Panc1 (cell line): Measurements from ENCODE around the gene SPPL2A.

Experiments
- POLR2AphosphoS5 ChIP-seq: IDR thresholded peaks from 2 replicates; pipeline ENCODE4 v1.6.1; 2012; ENCODE audit warnings: mild to moderate bottlenecking, low read depth, low read length, moderate library complexity
- TF ChIP-seq, protein P1 (sequence below): fragments of 450-650 bp; IDR thresholded peaks from 2 replicates; pipeline ENCODE4 v1.5.1; 2017; ENCODE audit warnings: mild to moderate bottlenecking
- TF ChIP-seq, protein P2 (sequence below), 2 experiments: IDR thresholded peaks; 2 replicates each; pipeline ENCODE4 v1.6.1; 2011 to 2012; ENCODE audit warnings: low read depth in 2 of 2, control low read depth in 1 of 2, low read length in 1 of 2, mild to moderate bottlenecking in 1 of 2, moderate library complexity in 1 of 2; ENCODE audit not compliant: insufficient read depth in 1 of 2

DNA sequence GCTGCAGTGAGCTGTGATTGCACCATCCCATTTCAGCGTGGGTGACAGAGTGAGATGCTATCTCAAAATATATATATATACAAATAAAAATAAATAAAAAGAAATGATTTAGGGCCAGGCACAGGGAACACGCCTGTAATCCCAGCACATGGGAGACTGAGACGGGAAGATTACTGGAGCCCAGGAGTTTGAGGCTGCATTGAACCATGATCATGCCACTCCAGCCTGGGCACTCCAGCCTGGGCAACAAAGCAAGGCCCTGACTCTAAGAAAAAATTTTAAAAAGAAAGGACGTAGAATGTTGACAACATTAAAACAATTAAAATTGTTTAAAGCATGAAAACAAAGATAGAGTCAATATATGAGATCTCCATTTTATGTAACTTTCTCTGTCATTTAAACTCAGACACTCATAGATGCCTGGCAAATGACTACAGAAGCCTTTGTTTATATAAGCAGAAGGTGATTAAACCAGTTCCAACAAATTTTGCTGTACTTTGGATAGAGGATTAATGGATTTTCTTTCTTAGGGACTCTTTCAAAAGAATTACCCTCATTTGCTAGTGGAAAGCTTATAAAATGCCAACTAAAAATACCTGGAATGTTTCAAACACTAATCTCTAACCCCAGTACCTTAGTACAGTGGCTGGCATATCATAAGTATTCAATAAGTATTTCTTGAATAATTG is 68.3 kb downstream of the SPPL2A start:
- no peak for TF ChIP-seq POLR2AphosphoS5
- TF ChIP-seq, protein P1, sequence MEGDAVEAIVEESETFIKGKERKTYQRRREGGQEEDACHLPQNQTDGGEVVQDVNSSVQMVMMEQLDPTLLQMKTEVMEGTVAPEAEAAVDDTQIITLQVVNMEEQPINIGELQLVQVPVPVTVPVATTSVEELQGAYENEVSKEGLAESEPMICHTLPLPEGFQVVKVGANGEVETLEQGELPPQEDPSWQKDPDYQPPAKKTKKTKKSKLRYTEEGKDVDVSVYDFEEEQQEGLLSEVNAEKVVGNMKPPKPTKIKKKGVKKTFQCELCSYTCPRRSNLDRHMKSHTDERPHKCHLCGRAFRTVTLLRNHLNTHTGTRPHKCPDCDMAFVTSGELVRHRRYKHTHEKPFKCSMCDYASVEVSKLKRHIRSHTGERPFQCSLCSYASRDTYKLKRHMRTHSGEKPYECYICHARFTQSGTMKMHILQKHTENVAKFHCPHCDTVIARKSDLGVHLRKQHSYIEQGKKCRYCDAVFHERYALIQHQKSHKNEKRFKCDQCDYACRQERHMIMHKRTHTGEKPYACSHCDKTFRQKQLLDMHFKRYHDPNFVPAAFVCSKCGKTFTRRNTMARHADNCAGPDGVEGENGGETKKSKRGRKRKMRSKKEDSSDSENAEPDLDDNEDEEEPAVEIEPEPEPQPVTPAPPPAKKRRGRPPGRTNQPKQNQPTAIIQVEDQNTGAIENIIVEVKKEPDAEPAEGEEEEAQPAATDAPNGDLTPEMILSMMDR, result no peak
- TF ChIP-seq, protein P2, sequence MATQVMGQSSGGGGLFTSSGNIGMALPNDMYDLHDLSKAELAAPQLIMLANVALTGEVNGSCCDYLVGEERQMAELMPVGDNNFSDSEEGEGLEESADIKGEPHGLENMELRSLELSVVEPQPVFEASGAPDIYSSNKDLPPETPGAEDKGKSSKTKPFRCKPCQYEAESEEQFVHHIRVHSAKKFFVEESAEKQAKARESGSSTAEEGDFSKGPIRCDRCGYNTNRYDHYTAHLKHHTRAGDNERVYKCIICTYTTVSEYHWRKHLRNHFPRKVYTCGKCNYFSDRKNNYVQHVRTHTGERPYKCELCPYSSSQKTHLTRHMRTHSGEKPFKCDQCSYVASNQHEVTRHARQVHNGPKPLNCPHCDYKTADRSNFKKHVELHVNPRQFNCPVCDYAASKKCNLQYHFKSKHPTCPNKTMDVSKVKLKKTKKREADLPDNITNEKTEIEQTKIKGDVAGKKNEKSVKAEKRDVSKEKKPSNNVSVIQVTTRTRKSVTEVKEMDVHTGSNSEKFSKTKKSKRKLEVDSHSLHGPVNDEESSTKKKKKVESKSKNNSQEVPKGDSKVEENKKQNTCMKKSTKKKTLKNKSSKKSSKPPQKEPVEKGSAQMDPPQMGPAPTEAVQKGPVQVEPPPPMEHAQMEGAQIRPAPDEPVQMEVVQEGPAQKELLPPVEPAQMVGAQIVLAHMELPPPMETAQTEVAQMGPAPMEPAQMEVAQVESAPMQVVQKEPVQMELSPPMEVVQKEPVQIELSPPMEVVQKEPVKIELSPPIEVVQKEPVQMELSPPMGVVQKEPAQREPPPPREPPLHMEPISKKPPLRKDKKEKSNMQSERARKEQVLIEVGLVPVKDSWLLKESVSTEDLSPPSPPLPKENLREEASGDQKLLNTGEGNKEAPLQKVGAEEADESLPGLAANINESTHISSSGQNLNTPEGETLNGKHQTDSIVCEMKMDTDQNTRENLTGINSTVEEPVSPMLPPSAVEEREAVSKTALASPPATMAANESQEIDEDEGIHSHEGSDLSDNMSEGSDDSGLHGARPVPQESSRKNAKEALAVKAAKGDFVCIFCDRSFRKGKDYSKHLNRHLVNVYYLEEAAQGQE (IDR thresholded peaks at IDR 0.05; ENCODE audit: insufficient read depth in 1 of 2, low read depth in 2 of 2, low read length in 1 of 2), result no peak
